ENCODE results near the gene CCDC68.

GRCh38 chr18:54984908-54985307, 25.6 kb upstream of the CCDC68 start:
- TF ChIP-seq CTCF (conservative IDR thresholded peaks at IDR 0.05; ENCODE audit: low read depth, low read length): no peak
- TF ChIP-seq POLR2A (IDR thresholded peaks at IDR 0.05; ENCODE audit: low read depth, low read length): no peak
- no peak for TF ChIP-seq USF2 (IDR thresholded peaks at IDR 0.05; ENCODE audit: low read depth, low read length)
- no peak for TF ChIP-seq MXI1 (IDR thresholded peaks at IDR 0.05; ENCODE audit: borderline replicate concordance, low read depth, low read length)
- no peak for TF ChIP-seq MAFK (IDR thresholded peaks at IDR 0.05; ENCODE audit: low read depth, low read length)
- no peak for TF ChIP-seq SMC3 (IDR thresholded peaks at IDR 0.05; ENCODE audit: low read depth, low read length)
- no peak for TF ChIP-seq FOS (IDR thresholded peaks at IDR 0.05; ENCODE audit: low read depth, low read length)
- no peak for TF ChIP-seq RAD21 (IDR thresholded peaks at IDR 0.05; ENCODE audit: low read length)
- no peak for TF ChIP-seq ELK1 (IDR thresholded peaks at IDR 0.05; ENCODE audit: borderline replicate concordance, low read depth, low read length)
- TF ChIP-seq CEBPB (IDR thresholded peaks at IDR 0.05; ENCODE audit: low read depth, low read length): no peak

Measured in IMR-90 (cell line).